GM21515 (cell line): ENCODE results near the gene RBM15B.
"Not testable (repeated sequence)": the region's sequence is repeated elsewhere in the genome, so short reads cannot be mapped to it uniquely, and the experiment has no call there.

Experiments used
- ATAC-seq: cut with Tn5 transposase; IDR thresholded peaks from one replicate; pipeline ENCODE4 v1.9.1; 2021; ENCODE audit not compliant: unreplicated experiment

RBM15B gene, protein sequence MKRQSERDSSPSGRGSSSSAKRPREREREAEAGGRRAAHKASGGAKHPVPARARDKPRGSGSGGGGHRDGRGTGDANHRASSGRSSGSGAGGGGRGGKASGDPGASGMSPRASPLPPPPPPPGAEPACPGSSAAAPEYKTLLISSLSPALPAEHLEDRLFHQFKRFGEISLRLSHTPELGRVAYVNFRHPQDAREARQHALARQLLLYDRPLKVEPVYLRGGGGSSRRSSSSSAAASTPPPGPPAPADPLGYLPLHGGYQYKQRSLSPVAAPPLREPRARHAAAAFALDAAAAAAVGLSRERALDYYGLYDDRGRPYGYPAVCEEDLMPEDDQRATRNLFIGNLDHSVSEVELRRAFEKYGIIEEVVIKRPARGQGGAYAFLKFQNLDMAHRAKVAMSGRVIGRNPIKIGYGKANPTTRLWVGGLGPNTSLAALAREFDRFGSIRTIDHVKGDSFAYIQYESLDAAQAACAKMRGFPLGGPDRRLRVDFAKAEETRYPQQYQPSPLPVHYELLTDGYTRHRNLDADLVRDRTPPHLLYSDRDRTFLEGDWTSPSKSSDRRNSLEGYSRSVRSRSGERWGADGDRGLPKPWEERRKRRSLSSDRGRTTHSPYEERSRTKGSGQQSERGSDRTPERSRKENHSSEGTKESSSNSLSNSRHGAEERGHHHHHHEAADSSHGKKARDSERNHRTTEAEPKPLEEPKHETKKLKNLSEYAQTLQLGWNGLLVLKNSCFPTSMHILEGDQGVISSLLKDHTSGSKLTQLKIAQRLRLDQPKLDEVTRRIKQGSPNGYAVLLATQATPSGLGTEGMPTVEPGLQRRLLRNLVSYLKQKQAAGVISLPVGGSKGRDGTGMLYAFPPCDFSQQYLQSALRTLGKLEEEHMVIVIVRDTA

DNA sequence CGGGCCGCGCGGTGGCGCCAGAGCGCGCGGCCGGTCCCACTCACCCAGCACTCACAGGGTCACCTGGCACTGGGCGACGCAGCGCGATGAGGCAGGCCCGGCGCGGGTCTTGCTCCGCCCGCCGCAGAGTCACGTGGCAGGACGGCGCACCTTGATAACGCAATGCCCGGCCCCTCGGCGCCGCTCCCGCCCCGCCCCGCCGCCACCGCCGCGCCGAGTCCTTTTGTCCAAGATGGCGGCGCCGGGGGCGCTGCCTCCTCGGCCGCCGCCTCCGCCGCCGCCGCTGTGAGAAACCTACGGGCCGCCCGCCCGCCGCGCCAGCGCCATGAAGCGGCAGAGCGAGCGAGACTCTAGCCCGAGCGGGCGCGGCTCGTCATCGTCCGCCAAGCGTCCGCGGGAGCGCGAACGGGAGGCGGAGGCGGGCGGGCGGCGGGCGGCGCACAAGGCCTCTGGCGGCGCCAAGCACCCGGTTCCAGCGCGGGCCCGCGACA, at the start of gene RBM15B:
RBM15B (plus strand) TSS at position 211 of the 491 bp plus-strand sequence; CDS start at position 326, 115 bp downstream.
- ATAC-seq, result peak; percentile 89

DNA sequence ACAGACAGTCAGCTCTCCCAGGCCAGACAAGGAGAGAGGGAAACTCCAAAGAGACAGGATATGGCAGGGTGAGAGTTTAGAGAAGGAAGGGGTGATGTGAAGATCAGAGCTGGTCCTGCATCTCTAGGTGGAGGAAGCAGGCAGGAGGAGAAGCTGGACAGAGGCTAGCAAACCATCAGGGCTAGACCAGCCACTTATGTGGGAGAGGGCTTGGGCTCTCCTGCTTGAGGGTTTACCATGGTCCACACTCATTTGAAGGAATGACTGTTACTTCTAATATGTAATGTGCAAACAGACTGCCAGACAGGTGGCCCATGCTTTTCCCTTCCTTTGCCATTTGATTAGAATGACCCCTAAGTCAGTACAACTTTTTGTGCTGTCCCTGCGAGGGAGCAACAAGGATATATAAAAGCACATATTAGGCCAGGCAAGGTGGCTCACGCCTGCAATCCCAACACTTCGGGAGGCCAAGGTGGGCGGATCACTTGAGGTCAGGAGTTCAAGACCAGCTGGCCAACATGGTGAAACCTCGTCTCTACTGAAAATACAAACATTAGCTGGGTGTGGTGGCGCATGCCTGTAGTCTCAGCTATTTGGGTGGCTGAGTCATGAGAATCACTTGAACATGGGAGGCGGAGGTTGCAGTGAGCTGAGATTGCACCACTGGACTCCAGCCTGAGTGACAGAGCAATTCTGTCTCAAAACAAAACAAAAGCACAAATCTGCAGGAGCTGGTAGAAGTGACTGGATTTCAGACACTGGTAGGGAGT, 47.0 kb upstream of the RBM15B start:
- ATAC-seq, result no peak

DNA sequence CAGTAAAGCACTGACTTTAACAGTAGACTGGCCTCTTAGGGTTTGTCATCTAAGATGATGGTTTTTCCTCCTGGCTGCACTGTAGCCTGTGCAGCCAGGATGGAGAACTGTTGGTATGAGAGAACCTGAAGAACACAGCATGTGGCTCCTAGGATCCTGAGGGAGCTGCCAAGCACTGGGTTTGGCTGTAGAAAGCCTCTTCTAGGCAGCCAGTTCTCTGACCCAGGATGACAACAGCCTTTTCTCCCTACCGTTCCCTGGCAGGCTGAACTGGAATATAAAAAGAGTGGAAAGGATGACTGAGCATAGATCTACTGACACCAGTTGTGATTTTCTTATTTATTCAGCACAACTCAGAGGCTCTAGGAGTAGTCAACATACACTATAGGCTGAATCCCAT, 40.3 kb upstream of the RBM15B start:
- no peak for ATAC-seq

DNA sequence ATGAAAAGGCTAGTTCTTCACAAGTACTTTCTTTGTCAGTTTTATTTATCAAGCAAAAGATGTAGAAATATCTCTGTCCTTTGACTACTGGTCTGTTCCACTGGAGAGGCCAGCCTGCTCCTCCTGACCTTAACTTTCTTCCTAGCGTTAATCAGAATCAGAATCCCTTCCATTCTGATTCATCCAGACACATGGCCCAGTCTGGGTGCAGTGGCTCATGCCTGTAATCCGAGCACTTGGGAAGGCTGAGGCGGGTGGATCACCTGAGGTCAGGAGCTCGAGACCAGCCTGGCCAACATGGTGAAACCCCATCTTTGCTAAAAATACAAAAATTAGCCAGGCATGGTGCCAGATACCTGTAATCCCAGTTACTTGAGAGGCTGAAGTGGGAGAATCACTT, 38.0 kb upstream of the RBM15B start:
- no peak for ATAC-seq

DNA sequence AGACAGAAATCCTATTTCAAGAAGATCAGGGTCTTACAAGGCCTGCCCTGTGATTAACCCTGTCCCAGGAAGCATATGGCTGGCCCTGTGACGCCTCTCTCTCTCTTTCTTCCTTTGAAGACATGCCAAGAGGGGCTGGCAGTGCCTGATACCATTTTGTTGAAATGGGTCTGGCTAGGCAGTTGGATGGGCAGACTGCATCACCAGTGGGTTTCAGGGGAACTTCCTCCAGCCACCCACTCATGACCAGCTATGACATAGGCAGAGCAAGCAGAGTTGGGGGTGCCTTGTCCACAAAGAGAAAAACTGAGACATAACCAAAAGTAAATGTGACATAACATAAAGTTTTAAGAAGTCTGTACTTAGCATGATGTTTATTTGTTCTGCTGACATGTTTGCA, 37.4 kb upstream of the RBM15B start:
- no peak for ATAC-seq

DNA sequence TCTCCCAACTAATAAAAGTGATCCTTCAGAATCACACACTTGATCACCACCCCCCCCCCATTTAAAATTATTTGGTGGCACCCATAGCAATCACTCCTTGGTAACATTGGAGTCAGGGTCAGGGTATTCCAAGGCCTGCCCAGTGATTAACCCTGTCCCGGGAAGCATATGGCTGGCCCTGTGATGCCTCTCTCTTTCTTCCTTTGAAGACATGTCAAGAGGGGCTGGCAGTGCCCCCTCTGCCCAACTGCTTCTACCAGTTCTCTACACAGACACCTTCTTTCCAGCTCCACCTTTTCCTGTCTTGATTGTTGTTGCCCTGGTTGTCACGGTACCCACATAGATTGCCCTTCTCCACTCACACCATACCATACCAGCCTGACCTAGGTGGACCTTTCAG, 36.9 kb upstream of the RBM15B start:
- no peak for ATAC-seq

DNA sequence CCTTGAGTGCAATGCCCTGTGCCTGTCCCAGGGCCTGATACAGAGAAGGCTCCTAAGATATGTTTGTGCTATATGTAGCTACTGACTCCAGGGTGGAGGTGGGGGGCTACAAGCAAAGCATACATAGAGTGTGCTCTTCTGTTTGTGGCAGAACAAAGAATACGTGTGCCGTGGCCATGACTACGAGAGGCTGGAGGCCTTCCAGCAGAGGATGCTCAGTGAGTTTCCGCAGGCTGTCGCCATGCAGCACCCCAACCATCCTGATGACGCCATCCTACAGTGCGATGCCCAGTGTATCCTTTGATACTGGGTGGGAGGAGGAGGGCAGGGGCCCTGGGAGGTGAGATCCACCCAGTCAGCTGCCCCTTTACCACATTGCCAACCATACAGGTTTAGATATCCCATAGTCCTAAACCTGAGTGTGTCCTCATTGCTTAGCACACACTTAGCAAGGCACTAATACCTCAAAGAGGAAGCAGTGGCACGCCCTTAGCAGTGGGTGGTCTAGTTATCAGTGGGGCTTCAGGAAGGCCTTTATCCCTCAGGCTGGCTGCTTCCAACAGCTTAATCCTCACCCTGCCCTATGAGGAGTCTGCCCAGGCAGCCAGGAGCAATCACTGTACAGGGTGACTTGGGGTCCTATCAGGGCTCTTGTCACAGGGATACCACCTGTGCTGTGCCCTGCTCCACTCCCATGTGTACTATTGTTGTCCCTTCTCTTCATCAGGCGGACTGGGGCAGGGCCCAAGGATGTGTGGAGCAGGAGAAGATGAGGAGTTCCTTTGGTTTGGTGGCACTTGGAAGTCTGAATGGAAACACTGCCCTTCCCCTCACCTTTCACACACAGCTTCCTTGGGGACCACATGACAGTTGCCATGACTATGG, 36.1 kb upstream of the RBM15B start:
- no peak for ATAC-seq

DNA sequence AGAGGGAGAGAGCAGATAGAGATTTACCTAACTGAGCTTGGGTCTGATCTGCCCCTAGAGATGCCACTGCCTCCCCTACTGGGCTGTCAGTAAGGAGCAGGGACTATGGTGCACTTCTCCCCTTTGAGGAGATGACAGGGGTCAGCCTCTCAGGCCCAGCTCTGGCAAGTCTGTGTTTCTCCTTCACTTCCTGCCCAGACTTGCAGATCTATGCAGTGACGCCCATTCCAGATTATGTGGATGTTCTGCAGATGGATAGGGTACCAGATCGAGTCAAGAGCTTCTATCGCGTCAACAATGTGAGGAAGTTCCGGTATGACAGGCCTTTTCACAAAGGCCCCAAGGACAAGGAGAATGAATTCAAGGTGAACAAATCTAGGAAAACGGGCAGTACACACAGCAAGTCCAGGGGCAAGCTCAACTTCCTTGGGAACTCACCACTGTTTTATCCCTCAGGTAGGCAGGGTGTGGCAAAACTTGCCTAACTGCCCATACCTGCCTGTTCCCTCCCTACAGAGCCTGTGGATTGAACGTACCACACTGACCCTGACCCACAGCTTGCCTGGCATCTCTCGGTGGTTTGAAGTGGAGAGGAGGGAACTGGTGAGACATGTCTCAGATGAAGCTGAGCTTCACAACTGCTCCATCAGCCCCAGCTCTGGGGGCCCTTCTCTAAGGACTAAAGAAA, 35.0 kb upstream of the RBM15B start:
- ATAC-seq, result no peak

DNA sequence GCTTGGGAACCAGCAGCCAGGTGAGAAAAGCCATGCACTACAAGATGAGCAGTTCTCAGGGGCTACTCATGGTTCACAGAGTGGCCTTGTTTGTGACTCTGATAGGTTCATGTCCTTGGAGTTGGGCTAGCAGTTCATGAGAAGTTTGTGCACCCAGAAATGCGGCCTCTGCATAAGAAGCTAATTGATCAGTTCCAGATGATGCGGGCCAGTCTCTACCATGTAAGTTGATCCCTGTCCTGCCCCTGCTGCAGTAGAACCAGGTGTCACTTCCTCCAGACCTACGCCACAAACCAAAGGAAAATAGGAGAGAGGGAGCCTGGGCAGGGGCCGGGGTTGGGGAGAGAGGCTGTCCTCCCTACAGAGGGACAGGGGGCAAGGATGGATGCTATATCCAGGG, 33.2 kb upstream of the RBM15B start:
- ATAC-seq, result no peak

DNA sequence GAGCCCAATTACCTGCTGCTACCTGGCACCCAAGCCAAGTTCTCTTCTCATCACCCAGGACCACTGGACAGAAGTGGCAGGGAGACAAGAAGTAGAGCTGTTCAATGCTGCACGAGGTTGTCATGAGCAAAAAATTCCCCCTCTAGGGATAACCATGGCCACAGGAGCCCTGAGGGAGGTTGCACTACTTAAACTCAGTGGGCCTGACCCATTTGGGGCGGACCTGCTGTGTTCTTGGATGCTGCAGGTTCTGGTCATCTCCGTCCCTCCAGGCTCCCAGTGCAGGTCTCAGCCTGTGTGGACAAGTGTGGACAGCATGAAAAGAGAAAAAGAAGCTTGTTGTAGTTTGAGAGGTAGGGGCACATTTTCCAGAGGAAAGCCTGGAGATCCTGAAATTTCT, 32.1 kb upstream of the RBM15B start:
- ATAC-seq, result no peak

DNA sequence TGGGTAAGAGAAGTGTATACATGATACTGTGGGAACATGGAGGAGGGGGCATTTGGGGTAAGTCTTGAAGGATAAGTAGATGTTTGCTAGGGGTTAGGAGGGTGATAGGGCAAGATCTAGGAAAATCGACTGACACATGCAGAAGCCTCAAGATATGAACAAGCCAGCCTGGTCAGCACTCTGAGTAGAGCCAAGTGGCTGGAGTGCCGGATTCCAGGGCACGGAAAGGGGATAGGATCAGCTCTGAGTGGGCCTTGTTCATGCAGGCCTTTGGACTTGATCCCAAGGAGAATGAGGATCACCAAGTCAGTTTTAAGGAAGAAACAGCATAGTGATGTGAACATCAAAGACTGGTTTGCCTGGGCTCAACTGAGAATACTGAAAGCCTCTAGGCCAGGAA, 30.3 kb upstream of the RBM15B start:
- ATAC-seq, result no peak

DNA sequence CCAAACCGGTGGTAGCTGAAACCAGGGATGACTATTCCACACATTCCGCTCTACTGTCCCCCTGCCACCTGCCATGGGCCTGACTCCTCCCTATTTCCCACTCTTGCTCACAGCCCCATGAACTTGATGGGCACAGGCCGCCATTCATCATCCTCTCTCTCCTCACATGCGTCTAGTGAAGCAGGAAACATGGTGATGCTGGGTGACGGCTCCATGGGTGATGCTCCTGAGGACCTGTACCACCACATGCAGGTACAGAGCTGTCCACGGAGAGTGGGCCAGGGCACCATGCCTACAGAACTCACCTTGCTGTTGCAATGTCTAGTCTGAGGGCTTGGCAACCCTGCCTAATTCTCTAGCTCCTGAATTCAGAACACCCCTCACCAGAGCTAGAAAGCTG, 29.3 kb upstream of the RBM15B start:
- ATAC-seq, result no peak

DNA sequence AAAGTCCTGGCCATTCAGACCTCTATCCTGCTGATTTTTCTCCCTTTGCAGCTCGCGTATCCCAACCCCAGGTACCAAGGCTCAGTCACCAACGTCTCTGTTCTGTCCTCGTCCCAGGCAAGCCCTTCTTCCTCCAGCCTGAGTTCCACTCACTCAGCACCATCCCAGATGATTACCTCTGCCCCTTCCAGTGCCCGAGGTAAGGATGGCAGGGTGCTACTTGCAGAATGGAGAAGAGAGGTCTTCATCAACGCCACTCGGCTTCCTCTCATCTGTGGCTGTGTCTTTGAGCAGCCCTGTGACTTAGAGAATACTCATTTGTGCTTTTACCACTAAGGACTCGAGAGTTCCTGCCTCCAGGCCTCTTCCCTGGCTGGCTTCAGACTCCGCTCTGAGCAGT, 28.6 kb upstream of the RBM15B start:
- no peak for ATAC-seq

DNA sequence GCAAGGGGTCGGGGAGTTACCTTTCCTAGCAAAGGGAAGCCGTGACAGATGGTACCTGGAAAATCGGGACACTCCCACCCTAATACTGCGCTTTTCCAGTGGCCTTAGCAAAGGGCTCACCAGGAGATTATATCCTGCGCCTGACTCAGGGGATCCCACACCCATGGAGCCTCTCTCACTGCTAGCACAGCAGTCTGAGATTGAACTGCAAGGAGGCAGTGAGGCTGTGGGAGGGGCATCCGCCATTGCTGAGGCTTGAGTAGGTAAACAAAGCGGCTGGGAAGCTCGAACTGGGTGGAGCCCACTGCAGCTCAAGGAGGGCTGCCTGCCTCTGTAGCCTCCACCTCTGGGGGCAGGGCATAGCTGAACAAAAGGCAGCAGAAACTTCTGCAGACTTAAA, 22.8 kb upstream of the RBM15B start:
- ATAC-seq, result not testable (repeated sequence)

DNA sequence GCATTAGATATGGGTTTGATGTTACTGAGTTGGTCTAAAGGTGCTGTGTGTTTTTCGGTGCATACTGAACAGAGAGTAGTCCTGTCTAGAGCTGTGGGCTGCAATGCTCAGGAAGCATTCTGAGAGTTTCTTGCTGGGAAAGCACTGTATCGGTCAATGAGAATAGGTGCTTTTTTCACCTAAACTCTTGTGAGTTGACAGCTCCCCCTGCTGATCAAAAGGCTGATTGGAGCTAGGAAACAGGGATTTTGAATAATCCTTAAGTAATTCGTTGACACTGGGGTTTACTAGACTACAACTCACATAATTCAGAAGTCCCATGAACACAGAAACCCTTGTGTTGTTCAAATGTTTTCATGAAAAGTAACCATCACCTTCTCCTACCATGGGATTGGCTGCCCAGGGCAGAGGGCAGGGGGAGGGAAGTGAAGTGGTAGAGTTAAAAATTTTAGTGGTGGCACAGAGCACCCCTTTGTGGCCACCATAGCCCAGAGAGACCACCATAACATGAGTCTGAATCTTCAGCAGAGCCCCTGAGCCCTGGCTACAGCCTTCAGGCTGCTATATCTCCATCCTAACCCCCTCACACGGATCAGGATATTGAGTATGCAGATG, 19.0 kb upstream of the RBM15B start:
- ATAC-seq, result no peak

DNA sequence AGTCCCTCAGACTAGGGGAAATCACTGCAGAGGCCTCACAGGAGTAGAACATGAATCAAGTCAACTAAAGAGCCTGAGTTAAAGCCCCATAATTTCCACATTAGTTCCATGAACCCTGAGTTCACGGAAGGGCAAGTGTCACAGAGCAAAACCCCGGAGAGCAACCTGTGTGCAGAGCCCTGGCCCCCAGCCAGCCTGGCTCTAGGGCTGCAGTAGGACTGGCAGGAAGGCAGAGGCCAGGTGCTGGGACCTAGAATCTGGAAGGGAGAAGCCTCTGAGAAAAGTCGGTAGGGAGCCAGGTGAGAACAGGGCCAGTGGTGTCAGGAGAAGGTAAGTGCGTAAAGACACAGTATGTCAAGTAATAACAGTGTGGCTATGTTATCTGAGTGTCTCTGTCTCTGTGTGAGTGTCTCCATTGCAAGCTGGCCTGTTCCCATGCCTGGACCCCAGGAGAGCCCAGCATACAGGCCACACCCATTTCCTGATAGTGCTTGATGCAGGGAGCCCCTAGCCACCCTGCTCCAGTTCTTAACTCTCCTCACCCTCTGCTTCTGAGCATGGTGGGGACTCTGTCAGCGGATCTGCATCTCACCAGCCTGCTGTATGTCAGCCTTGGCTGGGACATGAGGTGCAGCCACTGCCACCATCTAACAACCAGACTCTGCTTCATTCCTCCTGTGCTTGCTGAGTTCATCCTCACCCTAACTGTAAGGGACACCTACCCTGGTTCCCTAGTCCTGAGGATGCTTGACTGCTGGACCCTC, 17.2 kb upstream of the RBM15B start:
- no peak for ATAC-seq

DNA sequence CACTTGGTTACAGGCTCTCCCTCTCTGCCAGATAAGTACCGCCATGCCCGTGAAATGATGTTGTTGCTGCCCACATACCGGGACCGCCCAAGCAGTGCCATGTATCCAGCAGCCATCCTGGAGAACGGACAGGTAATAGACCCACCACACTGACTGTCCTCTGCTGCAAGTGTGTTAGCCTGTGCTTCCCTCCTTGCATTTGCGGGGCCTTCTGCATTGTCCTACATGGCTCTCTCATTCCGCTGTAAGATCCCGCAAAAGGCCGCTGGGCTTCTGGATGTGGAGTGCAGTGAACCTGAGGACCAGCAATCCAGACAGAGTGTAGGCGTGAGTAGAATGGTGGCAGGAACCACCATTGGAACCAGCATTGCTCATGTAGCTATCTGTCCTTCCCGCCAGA, 16.6 kb upstream of the RBM15B start:
- ATAC-seq, result no peak

DNA sequence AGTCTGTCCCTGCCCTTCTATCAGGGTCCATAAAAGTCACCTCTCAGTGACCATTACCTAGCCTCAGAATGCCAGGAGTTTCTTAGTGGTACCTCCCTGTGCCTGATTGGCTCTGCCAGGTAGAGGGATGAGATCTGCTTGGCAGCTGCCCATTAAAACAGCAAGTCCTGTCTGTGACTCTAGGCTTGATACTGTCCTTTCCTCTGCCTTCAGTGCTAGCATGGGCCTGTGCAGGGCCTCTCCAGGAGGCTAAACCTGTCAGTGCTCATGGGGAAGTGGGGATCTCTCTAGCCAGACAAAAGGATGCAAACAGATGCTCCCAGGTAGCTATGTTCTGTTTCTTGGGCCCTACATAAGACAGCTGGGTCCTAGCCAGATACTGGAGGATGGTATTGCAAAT, 15.9 kb upstream of the RBM15B start:
- ATAC-seq, result no peak

DNA sequence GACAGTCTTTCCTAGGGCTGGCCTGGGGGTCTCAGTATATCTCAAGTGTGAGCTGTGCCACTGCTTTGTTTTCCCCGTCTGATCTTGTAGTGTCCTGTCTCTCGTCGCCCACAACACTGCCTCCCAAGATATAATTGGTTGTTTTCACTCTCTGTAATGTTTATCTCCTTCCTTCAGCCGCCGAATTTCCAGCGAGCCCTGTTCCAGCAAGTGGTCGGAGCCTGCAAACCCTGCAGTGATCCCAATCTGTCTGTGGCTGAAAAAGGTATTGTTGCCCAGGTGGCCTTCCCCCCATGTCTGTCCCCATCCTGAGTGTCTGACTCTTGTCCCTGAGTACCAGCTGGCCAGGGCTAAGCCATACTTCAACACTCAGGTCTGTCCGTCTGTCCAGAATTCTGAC, 15.5 kb upstream of the RBM15B start:
- ATAC-seq, result no peak
